BE2C (cell line): Measurements from ENCODE around the gene COX4I1.

Source experiments
- DNase-seq: peaks from one replicate; pipeline ENCODE4 v3.0.0-alpha.2; 2020
- H3K27me3 ChIP-seq: fragments of 250-450 bp; sonication (Bioruptor Pico); 2 replicates; pipeline ENCODE4 v1.5.1; 2020; ENCODE audit warnings: mild to moderate bottlenecking
- H3K36me3 ChIP-seq: fragments of 250-450 bp; sonication (Bioruptor Pico); 2 replicates; pipeline ENCODE4 v1.5.1; 2020; ENCODE audit warnings: mild to moderate bottlenecking
- H3K4me1 ChIP-seq: fragments of 250-450 bp; sonication (Bioruptor Pico); 2 replicates; pipeline ENCODE4 v1.5.1; 2020
- H3K4me3 ChIP-seq: 2 replicates; pipeline ENCODE4 v1.5.1; 2011; ENCODE audit warnings: low read depth, low read length
- H3K9me3 ChIP-seq: fragments of 250-450 bp; sonication (Bioruptor Pico); 2 replicates; pipeline ENCODE4 v1.5.1; 2020
- CTCF ChIP-seq: IDR thresholded peaks from 2 replicates; pipeline ENCODE4 v1.5.1; 2012; ENCODE audit warnings: mild to moderate bottlenecking, low read depth, low read length

Gene COX4I1

GRCh38 chr16:85752511-85753420 lies 46.7 kb upstream of the COX4I1 start:
- Histone ChIP-seq H3K4me3 (peak overlapping the region; percentile 19), H3K9me3 (no peaks in the 10 kb centered on the region), H3K27me3 (peaks cover 18% of the 10 kb centered on the region), H3K4me1 (peaks cover 18% of the 10 kb centered on the region), H3K36me3 (no peaks in the 10 kb centered on the region)
- peak; percentile 58 for TF ChIP-seq CTCF
- DNase-seq, result peak; percentile 81

- no peak for TF ChIP-seq CTCF
- no peaks in the 10 kb centered on the region for H3K9me3 ChIP-seq
- H3K4me1 ChIP-seq, result peaks cover 18% of the 10 kb centered on the region
- no peak for DNase-seq
- no peaks in the 10 kb centered on the region for H3K36me3 ChIP-seq
- peaks cover 18% of the 10 kb centered on the region for H3K27me3 ChIP-seq
- H3K4me3 ChIP-seq, result no peak overlapping the region
Observed at GRCh38 chr16:85753559-85753958, 45.9 kb upstream of the COX4I1 start.

- no peaks in the 10 kb centered on the region for H3K36me3 ChIP-seq
- no peak overlapping the region for H3K4me3 ChIP-seq
- H3K9me3 ChIP-seq, result no peaks in the 10 kb centered on the region
- DNase-seq, result no peak
- peaks cover 18% of the 10 kb centered on the region for H3K4me1 ChIP-seq
- peaks cover 18% of the 10 kb centered on the region for H3K27me3 ChIP-seq
- TF ChIP-seq CTCF, result no peak
Observed at GRCh38 chr16:85753976-85754375, 45.5 kb upstream of the COX4I1 start.

- H3K9me3 ChIP-seq, result no peaks in the 10 kb centered on the region
- no peaks in the 10 kb centered on the region for H3K36me3 ChIP-seq
- no peak for DNase-seq
- H3K4me1 ChIP-seq, result peaks cover 18% of the 10 kb centered on the region
- no peak overlapping the region for H3K4me3 ChIP-seq
- H3K27me3 ChIP-seq, result peaks cover 20% of the 10 kb centered on the region
- no peak for TF ChIP-seq CTCF
Observed at GRCh38 chr16:85754413-85754812, 45.1 kb upstream of the COX4I1 start.

GRCh38 chr16:85755929-85756768 lies 43.3 kb upstream of the COX4I1 start:
- DNase-seq, result no peak
- no peak for TF ChIP-seq CTCF
- peaks cover 20% of the 10 kb centered on the region for H3K27me3 ChIP-seq
- H3K4me3 ChIP-seq, result no peak overlapping the region
- no peaks in the 10 kb centered on the region for H3K36me3 ChIP-seq
- peaks cover 17% of the 10 kb centered on the region for H3K4me1 ChIP-seq
- no peaks in the 10 kb centered on the region for H3K9me3 ChIP-seq

- DNase-seq, result no peak
- H3K36me3 ChIP-seq, result no peaks in the 10 kb centered on the region
- TF ChIP-seq CTCF, result no peak
- H3K4me3 ChIP-seq, result no peak overlapping the region
- H3K9me3 ChIP-seq, result no peaks in the 10 kb centered on the region
- H3K4me1 ChIP-seq, result peaks cover 6% of the 10 kb centered on the region
- peaks cover 16% of the 10 kb centered on the region for H3K27me3 ChIP-seq
Observed at GRCh38 chr16:85757341-85757822, 42.1 kb upstream of the COX4I1 start.
